T-helper 1 cell (primary cell): ENCODE data around the gene ALKBH2.

Experiments used
- DNase-seq, 5 donors: peaks; one replicate each; pipeline ENCODE4 v3.0.0-alpha.2; 2012 to 2020

ALKBH2 gene

GRCh38 chr12:109113661-109114321, 20.5 kb upstream of the ALKBH2 start:
- DNase-seq: no peak

- DNase-seq: no peak
Measured at GRCh38 chr12:109112720-109113465, 19.6 kb upstream of the ALKBH2 start.

- DNase-seq: peak in 4 of 5 donors; percentile 25 to 56 (median 33)
Measured at GRCh38 chr12:109110988-109111495, 17.8 kb upstream of the ALKBH2 start.

GRCh38 chr12:109109746-109110350, 16.6 kb upstream of the ALKBH2 start:
- no peak for DNase-seq

- DNase-seq: no peak
Measured at GRCh38 chr12:109105176-109105575, 11.9 kb upstream of the ALKBH2 start.

- DNase-seq: no peak
Measured at GRCh38 chr12:109102491-109102890, 9.2 kb upstream of the ALKBH2 start.

- no peak for DNase-seq
Measured at GRCh38 chr12:109100741-109101140, 7.5 kb upstream of the ALKBH2 start.

- DNase-seq: peak in 1 of 5 donors; percentile 8
Measured at GRCh38 chr12:109099431-109100020, 6.3 kb upstream of the ALKBH2 start.

GRCh38 chr12:109098651-109099050, 5.4 kb upstream of the ALKBH2 start:
- DNase-seq: no peak

GRCh38 chr12:109098183-109098604, 4.9 kb upstream of the ALKBH2 start:
- peak in 2 of 5 donors; percentile 31 to 36 for DNase-seq

- peak; percentile 92 to 95 (median 95) for DNase-seq
Measured at GRCh38 chr12:109097435-109098182, 4.3 kb upstream of the ALKBH2 start, which contains the start of gene UNG. UNG (plus strand) TSS chr12:109097597; CDS start chr12:109097680, 83 bp downstream.

- no peak for DNase-seq
Measured at GRCh38 chr12:109097140-109097434, 3.8 kb upstream of the ALKBH2 start.

GRCh38 chr12:109092497-109093021, 713 bp downstream of the ALKBH2 start:
- no peak for DNase-seq

GRCh38 chr12:109089683-109090082, 3.6 kb downstream of the ALKBH2 start:
- no peak for DNase-seq

GRCh38 chr12:109088818-109089217, 4.5 kb downstream of the ALKBH2 start:
- no peak for DNase-seq

GRCh38 chr12:109087250-109087649, 6.0 kb downstream of the ALKBH2 start:
- DNase-seq: no peak

- DNase-seq: no peak
Measured at GRCh38 chr12:109085590-109085989, 7.7 kb downstream of the ALKBH2 start.

GRCh38 chr12:109084425-109084824, 8.8 kb downstream of the ALKBH2 start:
- DNase-seq: no peak

- DNase-seq: no peak
Measured at GRCh38 chr12:109082751-109083150, 10.5 kb downstream of the ALKBH2 start.

GRCh38 chr12:109074866-109075265, 18.4 kb downstream of the ALKBH2 start:
- no peak for DNase-seq

GRCh38 chr12:109069307-109070271, 23.7 kb downstream of the ALKBH2 start:
- DNase-seq: no peak
